DOHH2 (cell line): ENCODE data around the gene ITGAE.

Experiments used
- H3F3A ChIP-seq: fragments of 200-600 bp; sonication (generic), shearing (Covaris generic); 2 replicates; pipeline ENCODE4 v1.6.0; 2016; ENCODE audit warnings: antibody characterized with exemption, mild to moderate bottlenecking; ENCODE audit not compliant: control insufficient read depth, insufficient read depth
- H3K27ac ChIP-seq: fragments of 200-600 bp; sonication (generic); 2 replicates; pipeline ENCODE4 v1.5.1; 2014; ENCODE audit warnings: low read depth, mild to moderate bottlenecking, low read length, moderate library complexity
- H3K27me3 ChIP-seq: fragments of 200-600 bp; sonication (generic); 2 replicates; pipeline ENCODE4 v1.6.1; 2014; ENCODE audit warnings: mild to moderate bottlenecking, low read length, mixed read lengths; ENCODE audit not compliant: control insufficient read depth
- H3K36me3 ChIP-seq: fragments of 200-600 bp; sonication (generic); 2 replicates; pipeline ENCODE4 v1.6.1; 2014; ENCODE audit warnings: mild to moderate bottlenecking, low read length, moderate library complexity, mixed read lengths; ENCODE audit not compliant: control insufficient read depth
- H3K4me1 ChIP-seq: fragments of 200-600 bp; sonication (generic); 2 replicates; pipeline ENCODE4 v1.6.1; 2014; ENCODE audit warnings: mild to moderate bottlenecking, low read length, mixed read lengths; ENCODE audit not compliant: control insufficient read depth
- H3K4me2 ChIP-seq: fragments of 200-600 bp; sonication (generic); 2 replicates; pipeline ENCODE4 v1.6.0; 2014; ENCODE audit warnings: mild to moderate bottlenecking, low read length, moderate library complexity
- H3K4me3 ChIP-seq: fragments of 200-600 bp; sonication (generic); 2 replicates; pipeline ENCODE4 v1.5.1; 2014; ENCODE audit warnings: mild to moderate bottlenecking, low read length, mixed read lengths
- H3K79me2 ChIP-seq: fragments of 200-600 bp; sonication (generic); 2 replicates; pipeline ENCODE4 v1.6.1; 2014; ENCODE audit warnings: mild to moderate bottlenecking, low read length, mixed read lengths; ENCODE audit not compliant: control insufficient read depth
- H3K9me2 ChIP-seq: fragments of 200-600 bp; sonication (generic); replicated peaks from 2 replicates; pipeline ENCODE4 v1.6.1; 2014; ENCODE audit warnings: mild to moderate bottlenecking, low read length, mixed read lengths; ENCODE audit not compliant: control insufficient read depth
- H3K9me3 ChIP-seq: fragments of 200-600 bp; sonication (generic); 2 replicates; pipeline ENCODE4 v1.6.1; 2014; ENCODE audit warnings: antibody characterized with exemption, low read length, mixed read lengths; ENCODE audit not compliant: control insufficient read depth, insufficient read depth
- H4K20me1 ChIP-seq: fragments of 200-600 bp; sonication (generic); 2 replicates; pipeline ENCODE4 v1.6.0; 2014; ENCODE audit warnings: low read depth, mild to moderate bottlenecking, antibody characterized with exemption, low read length, moderate library complexity; ENCODE audit not compliant: control insufficient read depth, insufficient read depth
- EZH2phosphoT487 ChIP-seq: fragments of 200-600 bp; sonication (generic); IDR thresholded peaks from 2 replicates; pipeline ENCODE4 v1.6.1; 2017; ENCODE audit warnings: borderline replicate concordance, mild to moderate bottlenecking, antibody characterized with exemption, low read length, moderate library complexity, mixed read lengths
- TF ChIP-seq, protein P1 (sequence below): fragments of 200-600 bp; sonication (generic); IDR thresholded peaks from one replicate; pipeline ENCODE4 v1.5.1; 2014; ENCODE audit warnings: antibody characterized with exemption, mild to moderate bottlenecking, low read depth, low read length; ENCODE audit not compliant: poor library complexity, severe bottlenecking

The ITGAE gene

DNA sequence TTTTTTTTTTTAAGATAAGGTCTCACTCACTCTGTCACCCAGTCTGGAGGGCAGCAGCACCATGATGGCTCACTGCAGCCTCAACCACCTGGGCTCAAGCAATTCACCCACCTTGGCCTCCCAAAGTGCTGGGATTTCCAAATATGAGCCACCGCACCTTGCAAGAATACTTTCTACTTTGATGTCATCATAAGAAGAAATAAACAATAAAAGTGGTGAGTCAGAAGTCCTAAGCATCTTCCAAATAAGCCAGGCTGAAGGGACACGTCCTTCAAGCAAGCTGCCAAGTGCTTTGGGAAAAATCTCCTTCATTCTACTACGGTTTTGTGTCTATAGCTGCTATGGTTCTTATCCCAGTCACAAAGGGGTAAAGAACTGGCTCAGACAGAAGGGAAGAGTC lies 57.0 kb downstream of the ITGAE start:
- TF ChIP-seq, protein P1, sequence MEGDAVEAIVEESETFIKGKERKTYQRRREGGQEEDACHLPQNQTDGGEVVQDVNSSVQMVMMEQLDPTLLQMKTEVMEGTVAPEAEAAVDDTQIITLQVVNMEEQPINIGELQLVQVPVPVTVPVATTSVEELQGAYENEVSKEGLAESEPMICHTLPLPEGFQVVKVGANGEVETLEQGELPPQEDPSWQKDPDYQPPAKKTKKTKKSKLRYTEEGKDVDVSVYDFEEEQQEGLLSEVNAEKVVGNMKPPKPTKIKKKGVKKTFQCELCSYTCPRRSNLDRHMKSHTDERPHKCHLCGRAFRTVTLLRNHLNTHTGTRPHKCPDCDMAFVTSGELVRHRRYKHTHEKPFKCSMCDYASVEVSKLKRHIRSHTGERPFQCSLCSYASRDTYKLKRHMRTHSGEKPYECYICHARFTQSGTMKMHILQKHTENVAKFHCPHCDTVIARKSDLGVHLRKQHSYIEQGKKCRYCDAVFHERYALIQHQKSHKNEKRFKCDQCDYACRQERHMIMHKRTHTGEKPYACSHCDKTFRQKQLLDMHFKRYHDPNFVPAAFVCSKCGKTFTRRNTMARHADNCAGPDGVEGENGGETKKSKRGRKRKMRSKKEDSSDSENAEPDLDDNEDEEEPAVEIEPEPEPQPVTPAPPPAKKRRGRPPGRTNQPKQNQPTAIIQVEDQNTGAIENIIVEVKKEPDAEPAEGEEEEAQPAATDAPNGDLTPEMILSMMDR: no peak
- TF ChIP-seq EZH2phosphoT487: no peak

DNA sequence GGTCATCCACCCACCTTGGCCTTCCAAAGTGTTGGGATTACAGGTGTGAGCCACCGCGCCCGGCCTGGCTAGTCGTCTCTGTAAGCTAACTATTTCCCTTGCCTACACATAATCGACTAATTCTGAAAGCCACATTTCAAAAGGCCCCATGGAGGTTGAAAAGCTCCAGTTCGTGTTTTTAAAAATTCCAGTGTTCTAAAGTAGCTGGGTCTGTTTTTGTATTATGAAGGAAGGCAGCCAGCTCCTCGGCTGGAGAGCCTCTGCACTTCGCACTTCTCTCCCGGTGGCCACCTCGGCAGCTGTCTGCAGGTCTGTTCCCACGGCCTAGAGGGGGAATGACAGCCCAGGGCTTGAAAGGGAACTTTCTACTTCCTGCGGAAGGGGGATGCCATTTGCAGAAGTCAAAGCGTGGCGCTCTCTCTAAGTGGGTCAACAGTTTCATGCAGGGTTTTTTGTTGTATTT lies 60.3 kb downstream of the ITGAE start:
- H3K4me2 ChIP-seq: peak overlapping the region; percentile 47
- H3K36me3 ChIP-seq: no peaks in the 10 kb centered on the region
- 0 out of 2 replicates have a peak overlapping the region, but pooled peaks have one; percentile 14 for H3K4me3 ChIP-seq
- no peaks in the 10 kb centered on the region for H3K9me3 ChIP-seq
- peaks cover 48% of the 10 kb centered on the region for H3K4me1 ChIP-seq
- H4K20me1 ChIP-seq: no peaks in the 10 kb centered on the region
- H3K27ac ChIP-seq: peak overlapping the region; percentile 56
- TF ChIP-seq, protein P1: no peak
- TF ChIP-seq EZH2phosphoT487: no peak
- H3K27me3 ChIP-seq: no peaks in the 10 kb centered on the region; the same call in 1 of the 2 replicates
- no peaks in the 10 kb centered on the region for H3K9me2 ChIP-seq
- H3K79me2 ChIP-seq: no peaks in the 10 kb centered on the region
- H3F3A ChIP-seq: peaks cover 3% of the 10 kb centered on the region; the same call in 1 of the 2 replicates

More for the DNA sequence above, 57.0 kb downstream of the ITGAE start:
- H3K4me1 ChIP-seq: peaks cover 32% of the 10 kb centered on the region
- no peak overlapping the region for H3K4me3 ChIP-seq
- H3F3A ChIP-seq: peaks cover 2% of the 10 kb centered on the region; the same call in 1 of the 2 replicates
- H3K9me3 ChIP-seq: no peaks in the 10 kb centered on the region
- H3K4me2 ChIP-seq: no peak overlapping the region
- no peak overlapping the region for H3K27ac ChIP-seq
- H3K27me3 ChIP-seq: no peaks in the 10 kb centered on the region
- H3K79me2 ChIP-seq: no peaks in the 10 kb centered on the region
- H4K20me1 ChIP-seq: no peaks in the 10 kb centered on the region
- no peaks in the 10 kb centered on the region for H3K9me2 ChIP-seq
- H3K36me3 ChIP-seq: no peaks in the 10 kb centered on the region

DNA sequence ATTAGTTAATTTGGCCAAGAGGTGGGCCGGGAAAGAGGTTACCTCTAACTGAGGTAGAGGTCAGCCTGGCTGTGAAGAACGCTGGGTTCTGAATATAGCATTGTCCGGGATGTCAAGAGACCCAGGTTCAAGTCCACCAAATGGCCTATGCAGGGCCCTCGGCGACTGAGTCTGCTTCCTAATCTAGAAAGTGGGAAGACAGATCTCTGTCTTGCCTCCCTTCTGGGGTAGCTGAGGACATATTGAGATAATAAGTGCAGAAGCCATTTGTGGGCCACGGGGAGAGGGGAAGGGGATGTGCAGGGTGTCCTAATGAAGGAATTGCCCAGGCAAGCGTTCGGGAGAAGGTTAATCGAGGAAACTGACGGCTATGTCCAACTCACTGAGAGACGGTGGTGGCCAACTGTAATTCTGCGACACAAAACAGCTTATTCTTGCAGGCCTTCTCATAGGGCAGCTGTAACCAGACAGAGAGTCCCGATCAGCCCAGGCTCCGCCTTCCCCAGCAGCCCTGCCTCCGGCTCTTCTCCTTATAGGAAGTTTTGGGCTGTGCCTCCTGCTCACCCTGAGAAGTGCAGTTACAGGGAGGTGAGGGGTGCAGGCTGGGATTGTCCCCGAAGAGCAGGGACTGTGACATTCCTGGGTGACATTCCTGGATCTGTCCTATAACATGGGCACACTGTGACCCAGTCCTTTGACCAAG lies 61.4 kb downstream of the ITGAE start:
- H3K9me3 ChIP-seq: no peaks in the 10 kb centered on the region
- no peaks in the 10 kb centered on the region for H3K36me3 ChIP-seq
- H3K4me1 ChIP-seq: peaks cover 48% of the 10 kb centered on the region
- no peaks in the 10 kb centered on the region for H3K9me2 ChIP-seq
- H3F3A ChIP-seq: peaks cover 3% of the 10 kb centered on the region; the same call in 1 of the 2 replicates
- no peaks in the 10 kb centered on the region; the same call in 1 of the 2 replicates for H3K27me3 ChIP-seq
- H3K27ac ChIP-seq: no peak overlapping the region
- H3K4me2 ChIP-seq: peak overlapping the region; percentile 58
- peak overlapping the region; percentile 45; the same call in 1 of the 2 replicates for H3K4me3 ChIP-seq
- H3K79me2 ChIP-seq: no peaks in the 10 kb centered on the region
- TF ChIP-seq EZH2phosphoT487: no peak
- TF ChIP-seq, protein P1: no peak
- H4K20me1 ChIP-seq: no peaks in the 10 kb centered on the region
